ENCODE measurements around the gene FKBP14.

The FKBP14 gene

DNA sequence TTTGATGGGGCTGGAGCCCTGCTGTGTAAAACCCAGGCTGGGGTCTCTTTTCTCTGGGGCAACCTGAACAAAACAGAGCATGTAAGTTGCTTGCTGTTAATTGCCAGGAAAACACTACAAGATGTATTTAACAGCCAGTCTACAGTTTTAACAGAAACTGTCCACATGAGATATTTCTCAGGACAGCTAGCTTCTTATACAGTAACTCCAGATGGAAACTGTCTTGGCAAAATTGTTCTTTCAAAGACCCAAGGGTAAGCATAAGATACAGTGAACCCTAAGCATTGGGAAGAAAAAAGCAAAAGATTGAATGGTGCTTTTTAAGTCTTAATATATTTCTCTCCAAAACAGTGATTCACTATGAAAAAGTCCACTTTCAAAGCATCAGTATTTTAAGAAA is 8.1 kb downstream of the FKBP14 start (continued):
- TF ChIP-seq, protein P1, sequence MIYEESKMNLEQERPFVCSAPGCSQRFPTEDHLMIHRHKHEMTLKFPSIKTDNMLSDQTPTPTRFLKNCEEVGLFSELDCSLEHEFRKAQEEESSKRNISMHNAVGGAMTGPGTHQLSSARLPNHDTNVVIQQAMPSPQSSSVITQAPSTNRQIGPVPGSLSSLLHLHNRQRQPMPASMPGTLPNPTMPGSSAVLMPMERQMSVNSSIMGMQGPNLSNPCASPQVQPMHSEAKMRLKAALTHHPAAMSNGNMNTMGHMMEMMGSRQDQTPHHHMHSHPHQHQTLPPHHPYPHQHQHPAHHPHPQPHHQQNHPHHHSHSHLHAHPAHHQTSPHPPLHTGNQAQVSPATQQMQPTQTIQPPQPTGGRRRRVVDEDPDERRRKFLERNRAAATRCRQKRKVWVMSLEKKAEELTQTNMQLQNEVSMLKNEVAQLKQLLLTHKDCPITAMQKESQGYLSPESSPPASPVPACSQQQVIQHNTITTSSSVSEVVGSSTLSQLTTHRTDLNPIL (CRISPR knock-in tag; IDR thresholded peaks at IDR 0.05; ENCODE audit: low read depth), result no peak

DNA sequence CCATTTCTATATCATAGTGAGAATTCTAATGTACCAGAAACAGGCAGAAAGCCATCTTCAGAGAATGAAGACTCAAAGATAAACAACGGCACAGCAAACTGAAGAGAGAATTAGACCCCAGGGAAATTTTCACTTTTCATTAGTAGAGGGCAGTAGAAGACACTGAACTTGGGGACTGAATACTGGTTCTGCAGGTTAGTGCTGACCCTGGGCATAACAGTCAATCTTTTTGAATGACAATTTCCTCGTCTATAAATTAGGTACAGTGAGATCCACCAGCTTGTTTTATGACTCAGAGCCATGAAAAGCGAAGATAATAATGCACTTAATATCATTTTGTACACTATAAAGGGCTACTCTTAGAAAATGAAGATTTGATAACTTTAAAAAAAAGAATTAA is 13.7 kb downstream of the FKBP14 start:
- no peak for ATAC-seq
- TF ChIP-seq ZFP3 (CRISPR knock-in tag; IDR thresholded peaks at IDR 0.05) (no peak), ZNF565 (CRISPR knock-in tag; conservative IDR thresholded peaks at IDR 0.05; ENCODE audit: low read depth) (no peak), BACH2 (CRISPR knock-in tag; IDR thresholded peaks at IDR 0.05; ENCODE audit: borderline replicate concordance) (no peak), ZNF70 (CRISPR knock-in tag; IDR thresholded peaks at IDR 0.05) (no peak), ISL1 (CRISPR knock-in tag; IDR thresholded peaks at IDR 0.05) (no peak), OSR1 (CRISPR knock-in tag; IDR thresholded peaks at IDR 0.05) (no peak), ZNF8 (CRISPR knock-in tag; IDR thresholded peaks at IDR 0.05) (no peak), ARNTL (CRISPR knock-in tag; IDR thresholded peaks at IDR 0.05; ENCODE audit: borderline replicate concordance, low read depth) (no peak), TOX (CRISPR knock-in tag; IDR thresholded peaks at IDR 0.05; ENCODE audit: borderline replicate concordance) (no peak), PPARA (CRISPR knock-in tag; IDR thresholded peaks at IDR 0.05; ENCODE audit: borderline replicate concordance) (no peak), TCF4 (CRISPR knock-in tag; IDR thresholded peaks at IDR 0.05; ENCODE audit: borderline replicate concordance) (no peak), GLIS3 (CRISPR knock-in tag; IDR thresholded peaks at IDR 0.05) (no peak), ZC3H10 (CRISPR knock-in tag; IDR thresholded peaks at IDR 0.05) (no peak)
- TF ChIP-seq, protein P2, sequence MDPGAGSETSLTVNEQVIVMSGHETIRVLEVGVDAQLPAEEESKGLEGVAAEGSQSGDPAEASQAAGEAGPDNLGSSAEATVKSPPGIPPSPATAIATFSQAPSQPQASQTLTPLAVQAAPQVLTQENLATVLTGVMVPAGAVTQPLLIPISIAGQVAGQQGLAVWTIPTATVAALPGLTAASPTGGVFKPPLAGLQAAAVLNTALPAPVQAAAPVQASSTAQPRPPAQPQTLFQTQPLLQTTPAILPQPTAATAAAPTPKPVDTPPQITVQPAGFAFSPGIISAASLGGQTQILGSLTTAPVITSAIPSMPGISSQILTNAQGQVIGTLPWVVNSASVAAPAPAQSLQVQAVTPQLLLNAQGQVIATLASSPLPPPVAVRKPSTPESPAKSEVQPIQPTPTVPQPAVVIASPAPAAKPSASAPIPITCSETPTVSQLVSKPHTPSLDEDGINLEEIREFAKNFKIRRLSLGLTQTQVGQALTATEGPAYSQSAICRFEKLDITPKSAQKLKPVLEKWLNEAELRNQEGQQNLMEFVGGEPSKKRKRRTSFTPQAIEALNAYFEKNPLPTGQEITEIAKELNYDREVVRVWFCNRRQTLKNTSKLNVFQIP (CRISPR knock-in tag; IDR thresholded peaks at IDR 0.05; ENCODE audit: borderline replicate concordance, low read depth), result no peak

DNA sequence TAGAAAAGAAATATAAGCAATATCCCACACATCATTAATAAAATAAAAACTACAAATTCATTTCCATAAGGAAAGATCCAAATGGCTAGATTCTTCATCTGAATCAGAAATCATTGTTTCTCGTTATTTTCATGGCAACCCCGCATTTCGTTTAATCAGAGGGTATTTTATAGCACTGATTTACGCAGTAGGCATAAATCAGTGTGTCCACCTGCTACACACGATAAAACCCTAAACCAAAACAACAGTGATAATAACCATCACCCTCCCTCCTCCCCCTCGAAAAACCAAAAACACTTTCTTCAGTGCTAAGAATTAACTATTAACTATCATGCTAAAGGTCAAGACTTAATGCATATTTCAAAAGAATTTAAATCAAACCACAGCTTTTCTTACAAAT is 16.5 kb downstream of the FKBP14 start:
- TF ChIP-seq, protein P3, sequence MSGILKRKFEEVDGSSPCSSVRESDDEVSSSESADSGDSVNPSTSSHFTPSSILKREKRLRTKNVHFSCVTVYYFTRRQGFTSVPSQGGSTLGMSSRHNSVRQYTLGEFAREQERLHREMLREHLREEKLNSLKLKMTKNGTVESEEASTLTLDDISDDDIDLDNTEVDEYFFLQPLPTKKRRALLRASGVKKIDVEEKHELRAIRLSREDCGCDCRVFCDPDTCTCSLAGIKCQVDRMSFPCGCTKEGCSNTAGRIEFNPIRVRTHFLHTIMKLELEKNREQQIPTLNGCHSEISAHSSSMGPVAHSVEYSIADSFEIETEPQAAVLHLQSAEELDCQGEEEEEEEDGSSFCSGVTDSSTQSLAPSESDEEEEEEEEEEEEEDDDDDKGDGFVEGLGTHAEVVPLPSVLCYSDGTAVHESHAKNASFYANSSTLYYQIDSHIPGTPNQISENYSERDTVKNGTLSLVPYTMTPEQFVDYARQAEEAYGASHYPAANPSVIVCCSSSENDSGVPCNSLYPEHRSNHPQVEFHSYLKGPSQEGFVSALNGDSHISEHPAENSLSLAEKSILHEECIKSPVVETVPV (CRISPR knock-in tag; IDR thresholded peaks at IDR 0.05), result no peak
- TF ChIP-seq ARNTL (CRISPR knock-in tag; IDR thresholded peaks at IDR 0.05; ENCODE audit: borderline replicate concordance, low read depth) (no peak), OSR1 (CRISPR knock-in tag; IDR thresholded peaks at IDR 0.05) (no peak), RARB (CRISPR knock-in tag; IDR thresholded peaks at IDR 0.05) (no peak), TOX (CRISPR knock-in tag; IDR thresholded peaks at IDR 0.05; ENCODE audit: borderline replicate concordance) (no peak), TCF4 (CRISPR knock-in tag; IDR thresholded peaks at IDR 0.05; ENCODE audit: borderline replicate concordance) (no peak), ZC3H10 (CRISPR knock-in tag; IDR thresholded peaks at IDR 0.05) (no peak), ISL1 (CRISPR knock-in tag; IDR thresholded peaks at IDR 0.05) (no peak), BACH2 (CRISPR knock-in tag; IDR thresholded peaks at IDR 0.05; ENCODE audit: borderline replicate concordance) (no peak), CSDC2 (CRISPR knock-in tag; IDR thresholded peaks at IDR 0.05) (no peak), ZFP3 (CRISPR knock-in tag; IDR thresholded peaks at IDR 0.05) (no peak), ZFP30 (CRISPR knock-in tag; IDR thresholded peaks at IDR 0.05) (no peak), PPARA (CRISPR knock-in tag; IDR thresholded peaks at IDR 0.05; ENCODE audit: borderline replicate concordance) (no peak)
- TF ChIP-seq, protein P1 (CRISPR knock-in tag; IDR thresholded peaks at IDR 0.05; ENCODE audit: low read depth), result no peak
- TF ChIP-seq, protein P4, sequence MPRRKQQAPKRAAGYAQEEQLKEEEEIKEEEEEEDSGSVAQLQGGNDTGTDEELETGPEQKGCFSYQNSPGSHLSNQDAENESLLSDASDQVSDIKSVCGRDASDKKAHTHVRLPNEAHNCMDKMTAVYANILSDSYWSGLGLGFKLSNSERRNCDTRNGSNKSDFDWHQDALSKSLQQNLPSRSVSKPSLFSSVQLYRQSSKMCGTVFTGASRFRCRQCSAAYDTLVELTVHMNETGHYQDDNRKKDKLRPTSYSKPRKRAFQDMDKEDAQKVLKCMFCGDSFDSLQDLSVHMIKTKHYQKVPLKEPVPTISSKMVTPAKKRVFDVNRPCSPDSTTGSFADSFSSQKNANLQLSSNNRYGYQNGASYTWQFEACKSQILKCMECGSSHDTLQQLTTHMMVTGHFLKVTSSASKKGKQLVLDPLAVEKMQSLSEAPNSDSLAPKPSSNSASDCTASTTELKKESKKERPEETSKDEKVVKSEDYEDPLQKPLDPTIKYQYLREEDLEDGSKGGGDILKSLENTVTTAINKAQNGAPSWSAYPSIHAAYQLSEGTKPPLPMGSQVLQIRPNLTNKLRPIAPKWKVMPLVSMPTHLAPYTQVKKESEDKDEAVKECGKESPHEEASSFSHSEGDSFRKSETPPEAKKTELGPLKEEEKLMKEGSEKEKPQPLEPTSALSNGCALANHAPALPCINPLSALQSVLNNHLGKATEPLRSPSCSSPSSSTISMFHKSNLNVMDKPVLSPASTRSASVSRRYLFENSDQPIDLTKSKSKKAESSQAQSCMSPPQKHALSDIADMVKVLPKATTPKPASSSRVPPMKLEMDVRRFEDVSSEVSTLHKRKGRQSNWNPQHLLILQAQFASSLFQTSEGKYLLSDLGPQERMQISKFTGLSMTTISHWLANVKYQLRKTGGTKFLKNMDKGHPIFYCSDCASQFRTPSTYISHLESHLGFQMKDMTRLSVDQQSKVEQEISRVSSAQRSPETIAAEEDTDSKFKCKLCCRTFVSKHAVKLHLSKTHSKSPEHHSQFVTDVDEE (CRISPR knock-in tag; IDR thresholded peaks at IDR 0.05), result no peak
- no peak for ATAC-seq

Measured in SK-N-SH treated with all-trans-retinoic acid at 6 μM for 48 hours (cell line).